ENCODE results near the gene MYLK3.
A peak's percentile ranks its signal among the peaks of the same experiment; 100 is the strongest.
"Not testable (repeated sequence)": the region's sequence is repeated elsewhere in the genome, so short reads cannot be mapped to it uniquely, and the experiment has no call there.

Gene MYLK3

DNA sequence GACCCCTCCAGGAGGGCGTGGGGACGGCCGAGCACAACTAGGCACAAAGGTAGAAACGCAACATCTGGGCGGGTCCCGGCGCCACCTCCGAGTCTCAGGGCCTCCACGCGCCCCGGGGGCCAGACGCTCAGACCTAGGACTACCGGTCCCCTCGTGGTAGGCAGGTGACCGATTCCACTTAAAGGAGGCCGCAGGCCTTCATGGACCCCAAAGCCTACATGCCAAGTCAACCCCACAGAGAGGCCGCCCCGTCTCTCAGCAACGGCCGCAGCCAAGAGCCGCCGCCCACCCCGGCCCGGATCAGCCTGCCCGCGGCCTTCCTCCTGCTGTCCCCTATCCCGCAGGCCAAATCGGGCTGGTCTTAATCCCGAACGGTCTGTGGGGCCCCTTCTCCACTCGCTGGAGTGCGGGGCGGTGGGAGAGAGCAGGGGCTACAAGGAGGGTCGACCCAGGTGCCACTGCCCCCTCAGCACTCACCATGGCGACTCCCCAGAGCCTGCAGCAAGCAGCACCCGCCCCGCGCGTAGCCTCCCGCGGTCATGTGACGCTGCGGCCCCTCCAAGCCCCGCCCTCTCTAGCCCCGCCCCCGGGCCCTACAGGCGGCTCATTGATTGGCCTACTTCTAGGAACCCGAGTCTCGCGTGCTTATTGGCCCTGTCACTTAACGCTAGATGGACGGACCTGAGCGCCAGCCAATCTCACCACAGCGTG is 59.3 kb downstream of the MYLK3 start, which contains the start of gene VPS35:
Gene VPS35, minus strand, starts transcription at position 525 of the 711 bp plus-strand sequence. Its CDS starts 45 bp downstream, at position 480.
- peak; percentile 98 for DNase-seq

DNA sequence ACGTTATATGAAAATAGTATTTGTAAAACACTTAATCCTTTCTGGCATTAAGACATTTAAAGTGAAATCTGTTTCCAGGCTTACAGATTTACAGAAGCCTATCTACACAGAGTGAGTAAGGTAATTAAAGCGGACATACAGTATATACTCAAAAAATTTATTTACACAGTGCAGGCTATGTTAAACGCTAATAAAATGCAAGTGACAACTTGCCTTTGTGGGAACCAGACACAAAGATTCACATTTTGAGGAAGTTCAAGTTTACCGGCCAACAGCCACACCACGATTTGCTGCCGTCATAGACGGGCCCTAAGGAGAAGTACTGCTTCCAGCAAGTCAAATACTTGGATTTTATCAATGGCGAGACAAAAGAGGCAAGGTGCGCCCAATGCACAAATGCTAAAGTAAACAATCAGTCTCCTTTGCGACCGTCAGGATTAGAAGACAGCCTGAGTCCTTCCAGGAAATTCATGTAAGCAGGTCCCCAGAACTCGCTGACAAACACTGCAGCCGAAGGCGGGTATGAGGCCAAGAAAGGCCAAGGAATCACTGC is 60.0 kb downstream of the MYLK3 start:
- DNase-seq: no peak

DNA sequence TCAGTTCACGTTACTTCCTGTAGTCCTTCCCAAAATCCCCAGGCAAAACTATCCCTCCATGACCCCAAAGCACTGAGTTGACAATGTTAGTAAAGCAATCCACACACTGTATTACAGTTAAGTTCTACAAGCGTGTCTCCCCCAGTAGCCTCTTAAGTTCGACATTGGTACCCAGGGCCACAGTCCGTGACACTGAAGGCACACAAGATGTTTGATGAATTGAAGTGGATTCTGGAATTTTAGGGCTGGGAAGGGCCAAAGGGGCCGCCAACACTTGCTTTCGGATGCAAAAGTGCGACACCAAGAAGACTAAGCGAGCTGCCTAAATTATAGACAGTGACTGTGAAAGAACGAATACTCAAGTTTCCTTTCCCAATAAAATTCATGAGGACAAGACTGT is 60.7 kb downstream of the MYLK3 start:
- DNase-seq: no peak

DNA sequence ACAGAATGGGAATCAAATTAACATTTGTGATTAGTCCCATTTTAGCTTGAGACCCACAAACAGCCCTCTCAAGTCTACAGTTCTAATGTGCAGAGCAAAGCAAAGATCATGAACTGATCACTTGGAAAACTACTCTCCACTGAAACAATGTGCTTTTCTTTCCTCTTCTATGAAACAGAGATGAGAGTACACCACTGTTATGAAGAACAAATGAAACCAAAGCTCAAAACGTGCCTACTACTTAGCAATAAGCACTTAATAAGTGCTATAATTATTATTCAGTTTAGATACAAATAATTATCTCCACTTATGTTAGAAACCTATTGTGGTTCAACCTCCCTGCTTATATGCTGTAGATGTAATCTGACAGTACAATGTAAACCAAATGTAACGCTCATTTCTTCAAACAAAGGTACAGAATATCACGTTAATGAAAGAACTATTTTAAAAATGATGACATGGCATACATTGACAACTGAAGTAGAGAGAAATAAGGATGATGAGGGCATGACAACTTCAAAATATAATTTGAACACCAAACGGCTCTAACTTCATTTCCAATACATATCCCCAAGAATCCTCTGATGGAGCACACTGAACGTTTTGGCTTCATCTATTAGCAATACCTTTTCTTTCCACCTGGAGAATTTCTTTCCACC is 61.2 kb downstream of the MYLK3 start:
- no peak for DNase-seq

DNA sequence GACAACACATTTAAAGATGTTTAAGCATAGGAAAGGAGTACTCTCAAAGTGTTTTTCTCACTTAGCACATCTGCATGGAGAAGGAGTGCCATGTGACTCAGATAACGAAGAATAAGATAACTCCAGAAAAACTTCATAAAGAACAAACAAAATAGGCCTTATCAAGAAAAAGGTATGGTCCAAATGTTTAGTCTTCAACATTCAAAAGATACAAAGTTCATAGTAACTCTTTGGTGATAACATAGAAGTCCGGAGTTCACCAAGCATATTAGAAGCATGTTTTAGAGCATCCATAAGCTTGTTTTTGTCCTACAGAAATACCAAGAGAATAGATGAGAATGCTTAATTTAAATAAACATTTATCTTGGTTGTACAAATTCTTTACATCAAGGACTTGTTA is 66.3 kb downstream of the MYLK3 start:
- not testable (repeated sequence) for DNase-seq

DNA sequence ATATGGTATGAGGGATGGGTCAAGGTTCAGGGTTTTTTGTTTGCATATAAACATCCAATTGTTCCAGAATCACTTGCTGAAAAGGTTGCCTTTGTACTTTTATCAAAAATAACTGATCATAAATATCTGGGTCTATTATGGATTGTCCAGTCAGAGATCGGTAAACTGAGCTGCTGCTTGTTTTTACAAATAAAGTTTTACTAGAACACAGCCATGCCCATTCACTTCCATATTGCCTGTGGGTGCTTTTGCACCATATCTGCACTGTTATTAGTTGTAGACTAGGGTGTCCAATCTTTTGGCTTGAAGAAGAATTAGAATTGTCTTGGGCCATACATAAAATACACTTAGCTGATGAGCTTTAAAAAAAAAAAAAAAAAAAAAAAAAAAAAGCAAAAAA is 70.2 kb downstream of the MYLK3 start:
- not testable (repeated sequence) for DNase-seq

DNA sequence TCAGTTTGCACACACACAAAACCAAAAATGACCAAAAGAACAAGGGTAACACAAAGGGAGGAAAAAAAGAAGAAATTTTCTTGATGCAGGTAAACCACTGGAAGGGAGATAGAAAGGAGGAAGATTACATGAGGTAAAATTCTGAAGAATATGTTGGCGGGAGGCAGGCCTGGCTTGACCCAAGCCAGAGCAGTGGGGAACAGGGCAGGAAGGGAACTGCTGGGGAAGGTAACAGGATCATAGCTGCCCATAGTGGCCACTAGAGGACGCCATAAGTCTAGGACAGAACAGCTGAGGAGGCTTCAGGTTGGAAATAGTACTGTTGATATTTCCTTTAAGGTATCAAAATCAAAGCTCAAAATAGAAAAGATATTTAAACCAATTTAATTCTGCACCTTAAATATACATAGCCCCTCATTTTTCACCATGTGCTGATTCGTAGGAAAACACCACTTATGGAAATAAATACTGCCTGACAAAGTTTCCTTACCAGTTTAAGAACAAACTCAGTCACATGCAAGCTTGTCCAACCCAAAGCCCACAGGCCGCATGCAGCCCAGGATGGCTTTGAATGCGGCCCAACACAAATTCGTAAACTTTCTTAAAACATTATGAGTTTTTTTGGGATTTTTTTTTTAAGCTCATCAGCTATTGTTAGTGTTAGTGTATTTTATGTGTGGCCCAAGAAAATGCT is 74.7 kb downstream of the MYLK3 start:
- peak; percentile 47 for DNase-seq

DNA sequence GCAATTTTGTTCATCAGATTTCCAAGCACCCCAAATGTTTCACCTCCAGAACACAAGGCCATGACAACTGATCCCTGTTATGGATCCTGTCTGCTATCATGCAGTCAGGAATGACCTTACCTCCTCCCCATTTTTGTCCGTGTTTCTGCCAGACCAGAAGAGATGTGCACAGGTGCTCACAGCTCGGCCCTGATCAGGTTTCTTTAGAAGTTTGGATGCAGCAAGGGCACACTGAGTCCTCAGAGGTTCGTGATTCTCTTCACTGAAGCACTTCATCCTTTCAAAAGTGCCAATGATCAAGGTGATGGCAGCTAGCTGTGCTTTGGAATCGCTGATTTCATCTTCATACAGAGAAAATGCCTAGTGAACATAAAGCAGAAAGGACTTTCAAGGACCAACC is 86.0 kb downstream of the MYLK3 start:
- DNase-seq: no peak

DNA sequence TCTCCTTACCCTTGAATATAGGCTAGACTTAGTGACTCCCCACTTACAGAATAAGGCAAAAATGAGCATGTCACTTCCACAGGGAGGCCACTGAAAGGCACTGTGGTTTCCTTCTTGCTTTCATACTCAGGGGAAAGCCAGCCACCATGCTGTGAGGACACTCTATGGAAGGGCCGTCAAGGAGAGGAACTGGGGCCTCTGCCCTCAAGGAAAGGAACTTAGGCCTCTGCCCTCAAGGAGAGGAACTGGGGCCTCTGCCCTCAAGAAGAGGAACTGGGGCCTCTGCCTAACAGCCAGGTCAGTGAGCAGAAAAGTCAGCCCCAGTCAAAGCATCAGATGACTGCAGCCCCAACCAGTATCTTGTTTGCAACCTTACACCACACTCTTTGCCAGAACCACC is 89.2 kb downstream of the MYLK3 start:
- DNase-seq: no peak

Measured in NCI-H1436 (cell line).